ENCODE results near the gene SPCS2.
"Not testable (repeated sequence)": the region's sequence is repeated elsewhere in the genome, so short reads cannot be mapped to it uniquely, and the experiment has no call there.

The SPCS2 gene

DNA sequence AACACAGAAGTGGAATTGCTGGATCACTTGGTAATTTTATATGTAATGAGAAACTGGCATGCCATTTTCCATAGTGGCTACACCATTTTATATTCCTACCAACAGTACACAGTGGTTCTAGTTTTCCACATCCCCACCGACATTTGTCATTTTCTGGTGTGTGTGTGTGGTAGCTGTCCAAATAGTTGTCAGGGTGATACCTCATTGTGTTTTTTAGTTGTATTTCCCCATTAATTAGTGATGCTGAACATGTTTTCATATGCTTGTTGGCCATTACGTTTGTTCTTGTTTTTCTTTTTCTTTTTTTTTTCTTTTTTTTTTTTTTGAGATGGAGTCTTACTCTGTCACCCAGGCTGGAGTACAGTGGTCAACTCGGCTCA is 51.9 kb downstream of the SPCS2 start:
- no peak for DNase-seq (ENCODE audit: low read depth, low spot score)

DNA sequence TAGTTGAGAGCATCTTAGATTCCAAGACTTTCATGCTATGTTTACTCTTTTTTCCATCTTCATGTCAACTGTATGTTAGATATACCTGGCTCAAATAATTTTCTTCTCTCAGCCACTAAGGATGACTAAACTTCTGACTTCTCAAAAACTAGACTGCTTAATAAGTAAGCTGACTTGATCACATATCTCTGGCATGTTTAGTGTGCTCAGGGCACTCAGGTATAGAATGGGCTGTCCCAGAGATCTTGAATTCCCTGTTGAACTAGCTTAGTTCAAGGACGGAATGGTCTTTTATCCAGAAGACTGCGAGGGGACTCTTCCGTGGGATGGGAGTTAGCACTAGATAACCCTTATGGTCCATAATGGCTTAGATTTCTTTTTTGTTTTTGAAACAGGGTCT is 52.6 kb downstream of the SPCS2 start:
- DNase-seq (ENCODE audit: low read depth, low spot score), result no peak

DNA sequence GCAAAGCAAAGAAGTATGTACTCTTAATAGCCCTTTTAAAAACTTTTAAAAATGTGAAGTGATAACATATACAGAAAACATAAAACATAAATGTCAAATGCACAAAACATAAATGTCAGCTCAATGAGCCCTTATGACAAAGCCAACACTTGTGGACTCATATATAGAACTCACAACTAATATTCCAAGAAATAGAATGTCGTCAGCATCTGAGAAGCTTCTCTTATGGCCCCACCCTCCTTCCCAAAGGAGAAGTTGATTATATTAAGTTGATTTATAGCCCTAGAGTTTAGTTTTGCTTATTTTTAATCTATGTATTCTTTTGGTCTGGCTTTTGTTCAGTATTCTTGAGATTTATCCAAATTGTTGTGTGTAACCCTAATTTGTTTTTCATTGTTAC is 53.5 kb downstream of the SPCS2 start:
- DNase-seq (ENCODE audit: low read depth, low spot score), result no peak

DNA sequence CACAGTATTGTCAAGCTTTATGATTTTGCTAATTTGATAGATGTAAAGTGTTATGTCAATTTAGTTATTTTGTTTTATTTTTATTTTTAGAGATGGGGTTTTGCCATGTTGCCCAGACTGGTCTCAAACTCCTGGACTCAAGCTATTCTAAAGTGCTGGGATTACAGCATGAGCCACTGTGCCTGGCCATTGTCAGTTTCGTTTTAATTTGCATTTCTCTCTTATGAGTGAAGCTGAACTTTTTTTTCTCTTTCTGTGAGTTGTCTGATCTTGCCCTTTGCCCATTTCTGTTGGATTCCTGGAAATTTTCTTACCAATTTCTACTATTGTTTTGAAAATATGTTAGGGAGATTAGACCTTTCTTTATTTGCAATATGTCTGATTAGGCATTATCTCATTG is 55.1 kb downstream of the SPCS2 start:
- DNase-seq (ENCODE audit: low read depth, low spot score), result no peak

DNA sequence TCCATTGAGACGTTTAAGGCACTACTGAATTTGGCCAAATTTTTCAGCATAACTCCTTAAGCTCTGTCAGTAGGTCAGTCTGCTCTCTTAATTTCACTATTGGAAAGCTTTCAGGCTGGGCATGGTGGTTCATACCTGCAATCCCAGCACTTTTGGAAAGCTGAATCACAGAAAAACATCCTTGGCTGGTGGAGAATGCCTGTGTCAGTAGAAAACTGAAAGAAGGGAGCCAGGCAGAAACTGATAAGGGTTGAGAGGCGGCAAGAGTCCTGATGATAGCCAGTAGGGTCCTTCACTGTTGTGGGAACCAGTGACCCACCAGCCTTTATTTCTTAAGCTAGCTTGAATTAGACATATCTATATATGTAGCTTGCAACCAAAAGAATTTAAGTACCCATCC is 62.3 kb downstream of the SPCS2 start:
- DNase-seq (ENCODE audit: low read depth, low spot score), result no peak

DNA sequence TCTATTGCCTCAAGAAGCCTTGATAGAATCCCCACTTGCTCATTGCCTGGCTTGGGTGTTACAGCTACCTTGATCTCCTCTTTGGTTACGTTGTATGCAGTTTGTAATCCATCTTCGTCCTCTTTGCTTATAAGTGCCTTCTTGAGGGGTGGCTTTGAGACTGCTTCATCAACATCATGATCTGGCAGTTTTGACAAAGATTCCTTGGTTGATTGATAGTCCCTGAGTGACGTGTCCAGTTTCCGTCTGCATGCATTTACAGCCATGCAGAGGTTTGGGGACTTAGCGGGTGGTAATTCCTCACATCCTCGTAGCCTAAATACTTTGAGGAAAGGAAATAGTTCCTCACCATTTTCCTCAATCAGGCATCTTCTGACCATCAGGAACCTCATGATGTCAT is 62.8 kb downstream of the SPCS2 start:
- no peak for DNase-seq (ENCODE audit: low read depth, low spot score)

DNA sequence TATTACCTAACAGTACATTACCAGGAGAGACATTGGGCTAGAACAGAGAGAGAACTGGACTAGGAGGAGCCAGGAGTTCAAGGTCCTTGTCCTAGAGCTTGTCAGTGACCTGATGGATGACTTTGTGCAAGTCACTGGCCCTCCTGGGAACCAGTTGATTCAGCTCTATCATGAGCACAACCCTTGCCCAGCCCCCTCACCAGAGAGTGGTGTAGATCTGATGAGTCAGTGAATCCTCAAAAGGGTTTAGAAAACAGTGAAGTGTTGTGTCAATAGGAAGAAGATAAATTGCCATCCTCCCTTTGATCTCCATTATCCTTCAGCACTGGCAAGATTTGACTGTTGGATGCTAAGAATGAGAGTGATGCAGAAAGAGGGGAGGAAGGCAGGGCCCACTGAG is 64.0 kb downstream of the SPCS2 start:
- no peak for DNase-seq (ENCODE audit: low read depth, low spot score)

DNA sequence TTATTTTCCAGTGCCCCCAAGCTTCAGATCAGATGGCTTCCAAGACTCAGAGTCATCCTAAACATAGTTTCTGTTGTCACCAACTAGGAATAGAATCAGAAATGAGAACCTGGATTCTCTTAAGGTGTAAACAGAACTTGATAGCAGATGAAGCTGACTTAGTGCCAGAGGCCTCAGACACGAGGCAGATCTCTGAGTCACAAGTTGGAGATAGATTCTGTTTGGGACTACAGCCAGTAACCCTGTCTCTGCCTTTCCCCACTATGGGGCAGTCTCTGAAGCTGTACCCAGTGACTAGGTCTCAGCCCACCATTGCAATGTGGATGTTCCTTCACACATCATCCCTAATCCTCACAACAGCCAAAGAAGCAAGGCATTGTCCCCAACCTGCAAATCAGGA is 65.1 kb downstream of the SPCS2 start:
- DNase-seq (ENCODE audit: low read depth, low spot score), result no peak

DNA sequence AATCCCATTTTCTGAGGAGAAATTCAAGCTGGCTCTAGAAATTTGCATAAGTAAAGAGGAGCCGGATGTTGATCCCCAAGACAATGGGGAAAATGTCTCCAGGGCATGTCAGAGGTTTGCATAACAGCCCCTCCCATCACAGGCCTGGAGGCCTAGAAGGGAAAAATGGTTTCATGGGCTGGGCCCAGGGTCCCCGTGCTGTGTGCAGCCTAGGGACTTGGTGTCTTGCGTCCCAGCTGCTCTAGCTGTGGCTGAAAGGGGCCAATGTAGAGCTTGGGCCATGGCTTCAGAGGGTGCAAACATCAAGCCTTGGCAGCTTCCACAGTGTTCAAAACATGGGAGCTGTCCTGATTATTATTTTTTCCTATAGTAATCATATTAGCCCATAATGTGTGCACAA is 70.1 kb downstream of the SPCS2 start:
- not testable (repeated sequence) for DNase-seq (ENCODE audit: low read depth, low spot score)

DNA sequence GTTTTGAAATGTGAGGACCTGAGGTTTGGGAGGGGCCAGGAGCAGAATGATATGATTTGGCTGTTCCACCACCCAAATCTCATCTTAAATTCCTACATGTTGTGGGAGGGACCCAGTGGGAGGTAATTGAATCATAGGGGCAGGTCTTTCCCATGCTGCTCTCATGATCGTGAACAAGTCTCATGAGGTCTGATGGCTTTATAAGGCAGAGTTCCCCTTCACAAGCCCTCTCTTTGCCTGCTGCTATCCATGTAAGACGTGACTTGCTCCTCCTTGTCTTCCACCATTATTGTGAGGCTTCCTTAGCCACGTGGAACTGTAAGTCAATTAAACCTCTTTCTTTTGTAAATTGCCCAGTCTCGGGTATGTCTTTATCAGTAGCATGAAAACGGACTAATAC is 71.3 kb downstream of the SPCS2 start:
- DNase-seq (ENCODE audit: low read depth, low spot score), result not testable (repeated sequence)

DNA sequence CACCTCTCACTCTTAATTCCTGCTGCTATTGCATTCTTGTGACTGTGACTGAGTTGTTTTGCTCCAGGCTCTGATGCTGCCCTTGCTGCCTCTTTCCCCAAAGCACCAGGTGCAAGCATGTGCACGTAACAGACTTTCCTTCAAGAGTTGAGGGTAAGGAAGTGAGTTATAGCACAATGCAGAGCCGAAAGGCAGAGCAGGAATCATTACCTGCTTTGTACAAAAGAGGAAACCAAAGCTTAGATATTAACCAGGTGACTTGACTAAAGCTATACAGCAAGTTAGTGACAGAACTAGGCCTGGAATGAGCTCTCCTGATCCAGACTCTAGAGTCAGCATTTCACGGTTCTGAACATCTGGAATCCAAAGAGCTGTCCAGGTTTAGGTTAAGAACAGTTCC is 73.2 kb downstream of the SPCS2 start:
- no peak for DNase-seq (ENCODE audit: low read depth, low spot score)

DNA sequence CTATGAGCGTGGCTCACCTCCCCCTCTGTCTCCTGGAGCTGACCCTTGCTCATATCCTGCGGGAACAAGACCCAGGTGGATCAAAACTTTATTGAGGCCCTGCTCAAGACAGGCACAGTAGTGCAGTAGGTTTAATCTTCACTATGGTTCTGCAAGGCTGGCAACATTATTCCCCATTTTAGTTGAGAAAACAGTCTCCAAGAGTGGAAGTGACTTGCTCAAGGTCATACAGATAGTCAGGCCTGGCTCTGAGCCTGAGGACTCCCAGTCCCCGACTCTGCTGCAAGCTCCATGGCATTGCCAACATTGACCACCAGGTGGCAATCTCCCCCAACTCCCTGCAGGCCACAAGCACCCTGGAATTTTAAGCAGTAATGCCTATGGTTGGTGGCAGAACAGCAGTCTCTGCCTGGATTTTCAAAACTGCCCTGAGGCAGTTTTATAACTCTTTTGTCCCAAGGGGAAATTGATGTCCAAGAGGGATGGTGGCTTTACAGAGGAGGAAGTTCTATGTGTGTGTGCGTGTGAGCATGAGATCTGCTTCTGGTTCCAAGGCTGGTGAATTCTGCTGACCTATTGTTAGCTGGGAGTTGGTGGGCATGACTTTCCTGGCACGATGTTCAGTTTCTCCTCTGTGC is 73.8 kb downstream of the SPCS2 start:
- DNase-seq (ENCODE audit: low read depth, low spot score), result peak; percentile 48

DNA sequence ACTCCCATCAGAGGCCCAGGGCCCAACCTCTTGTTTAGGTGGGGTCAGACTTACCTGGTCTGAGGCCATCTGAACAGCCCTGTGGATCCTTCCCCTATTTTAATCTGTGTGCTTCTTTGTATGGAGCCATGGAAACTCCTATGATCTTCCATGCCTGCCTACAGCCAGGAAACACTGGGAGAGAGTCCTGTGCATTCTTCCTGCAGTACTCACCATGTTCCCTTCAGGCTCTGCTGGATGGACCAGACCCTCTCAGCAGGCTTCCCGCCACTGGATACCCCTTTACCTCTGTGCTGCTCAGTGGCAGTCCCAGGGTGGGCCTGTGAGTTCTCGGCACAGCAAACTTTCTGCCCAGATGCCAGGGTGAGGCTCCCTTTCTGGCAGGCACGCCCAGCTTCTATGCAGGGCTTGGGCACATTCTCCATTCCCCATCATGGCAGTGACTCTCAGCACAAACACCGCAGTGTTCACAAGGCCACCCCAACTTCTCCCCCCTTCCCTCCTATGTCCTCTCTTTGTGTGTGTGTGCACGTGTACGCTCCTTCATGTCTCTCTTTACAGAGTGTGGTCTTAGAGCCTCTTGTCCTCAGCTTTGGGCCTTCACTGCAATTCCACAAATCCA is 74.5 kb downstream of the SPCS2 start:
- DNase-seq (ENCODE audit: low read depth, low spot score), result no peak

DNA sequence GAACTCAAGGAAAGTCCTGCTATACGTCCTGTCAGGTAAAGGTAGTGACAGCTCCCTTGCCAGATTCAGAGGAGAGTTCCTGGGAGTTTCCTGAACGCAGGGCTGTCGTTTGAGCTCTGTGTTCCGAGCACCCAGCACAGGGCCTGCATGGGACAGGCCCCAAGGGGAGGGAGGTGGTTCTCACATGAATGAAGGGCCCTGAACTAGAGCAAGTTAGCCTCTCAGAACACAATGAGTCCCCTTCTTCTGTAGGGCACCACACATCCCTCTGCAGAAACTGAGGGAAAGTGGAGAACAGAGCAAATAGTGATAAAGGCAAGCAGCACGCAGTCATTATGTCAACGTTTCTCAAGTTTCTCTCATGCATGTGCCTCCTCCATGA is 75.0 kb downstream of the SPCS2 start:
- no peak for DNase-seq (ENCODE audit: low read depth, low spot score)

DNA sequence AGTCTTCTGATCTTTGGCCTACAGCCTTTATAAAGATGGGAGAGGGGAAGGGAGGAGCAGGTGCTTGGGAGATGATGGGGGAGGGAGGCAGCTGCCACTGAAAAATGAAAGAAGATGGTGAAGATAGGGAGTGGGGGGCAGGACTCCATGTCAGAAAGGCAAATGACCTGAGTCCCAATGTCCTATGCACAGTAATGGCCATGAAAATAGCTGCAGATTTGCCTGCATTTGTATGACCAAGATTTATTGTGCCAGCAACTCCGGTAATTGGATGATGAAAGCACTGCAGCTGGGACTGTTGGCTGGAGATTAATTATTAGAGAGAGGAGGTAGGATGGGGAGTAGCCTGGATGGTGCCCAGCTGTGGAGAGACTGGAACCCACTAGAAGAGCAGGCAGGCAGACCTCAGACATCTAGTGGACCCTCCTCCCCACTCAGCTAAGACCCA is 75.7 kb downstream of the SPCS2 start:
- no peak for DNase-seq (ENCODE audit: low read depth, low spot score)

DNA sequence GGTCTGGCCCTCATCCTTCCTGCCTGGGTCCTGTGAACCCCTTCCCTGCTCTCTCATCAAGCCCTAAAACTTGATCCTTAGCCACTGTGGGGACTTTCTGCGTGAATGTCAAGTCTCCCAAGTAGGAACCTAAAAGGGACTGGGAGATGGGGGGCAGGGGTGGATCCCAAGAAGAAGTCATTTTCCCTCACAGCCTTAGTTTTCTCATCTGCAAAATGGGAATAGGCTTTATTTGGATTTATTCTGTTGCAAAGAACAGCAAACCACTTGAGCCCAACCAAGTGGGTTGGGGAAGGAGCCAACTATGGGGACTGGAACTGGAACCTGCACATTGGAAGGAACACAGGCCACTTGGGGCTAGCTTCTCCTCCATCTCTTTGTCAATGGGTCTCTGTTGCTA is 76.5 kb downstream of the SPCS2 start:
- no peak for DNase-seq (ENCODE audit: low read depth, low spot score)

DNA sequence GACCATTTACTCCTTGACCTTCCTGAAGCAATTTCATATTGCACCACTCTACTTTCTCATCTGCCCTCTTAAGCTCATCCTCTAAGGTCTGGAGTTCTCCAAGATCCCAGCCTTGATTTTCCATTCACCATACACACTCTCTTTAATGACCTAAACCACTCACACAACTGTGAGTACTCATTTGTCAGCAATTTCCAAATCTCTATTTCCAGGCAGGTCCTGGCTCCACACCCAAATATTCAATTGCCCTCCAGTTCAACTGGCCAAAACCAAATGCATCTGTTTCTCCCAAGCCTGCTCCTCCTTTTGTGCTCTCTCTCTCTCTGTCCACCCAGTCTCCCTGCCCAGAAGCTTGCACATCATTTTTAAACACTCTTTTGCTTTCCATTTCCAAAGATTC is 79.3 kb downstream of the SPCS2 start:
- no peak for DNase-seq (ENCODE audit: low read depth, low spot score)
